ENCODE results near the gene BRSK2. TPM values are rescaled to one million over a fixed set of nuclear protein-coding genes. Genes with fewer than 3 reads are reported as not detected.

Gene BRSK2
- total RNA-seq, 6 experiments from 2014 or later, result 0.14 to 0.99 (median 0.47) TPM; not detected in 1

- H3K4me3 Mint-ChIP-seq, result no peak overlapping the region
- H3K9me3 Mint-ChIP-seq, result no peaks in the 10 kb centered on the region
- DNase-seq, result no peak
- no peak for TF ChIP-seq CTCF (IDR thresholded peaks at IDR 0.05)
- peaks cover 5% of the 10 kb centered on the region; the same call in 1 of the 2 replicates for H3K36me3 Mint-ChIP-seq (ENCODE audit: low read depth)
- H3K4me1 Mint-ChIP-seq (ENCODE audit: low read depth), result no peaks in the 10 kb centered on the region
- H3K27ac Mint-ChIP-seq, result no peak overlapping the region
- H3K27me3 Mint-ChIP-seq (ENCODE audit: insufficient read depth), result no peaks in the 10 kb centered on the region; the same call in 1 of the 2 replicates
Observed at GRCh38 chr11:1473011-1473628, 83.4 kb downstream of the BRSK2 start.

GRCh38 chr11:1473786-1474185, 84.1 kb downstream of the BRSK2 start:
- DNase-seq, result no peak
- no peaks in the 10 kb centered on the region for H3K9me3 Mint-ChIP-seq
- TF ChIP-seq CTCF (IDR thresholded peaks at IDR 0.05), result no peak
- H3K4me1 Mint-ChIP-seq (ENCODE audit: low read depth), result no peaks in the 10 kb centered on the region
- no peak overlapping the region for H3K4me3 Mint-ChIP-seq
- H3K36me3 Mint-ChIP-seq (ENCODE audit: low read depth), result peaks cover 5% of the 10 kb centered on the region; the same call in 1 of the 2 replicates
- H3K27me3 Mint-ChIP-seq (ENCODE audit: insufficient read depth), result no peaks in the 10 kb centered on the region; the same call in 1 of the 2 replicates
- no peak overlapping the region for H3K27ac Mint-ChIP-seq

- H3K4me1 Mint-ChIP-seq (ENCODE audit: low read depth), result no peaks in the 10 kb centered on the region
- H3K36me3 Mint-ChIP-seq (ENCODE audit: low read depth), result peaks cover 5% of the 10 kb centered on the region; the same call in 1 of the 2 replicates
- H3K4me3 Mint-ChIP-seq, result no peak overlapping the region
- H3K9me3 Mint-ChIP-seq, result no peaks in the 10 kb centered on the region
- no peaks in the 10 kb centered on the region; the same call in 1 of the 2 replicates for H3K27me3 Mint-ChIP-seq (ENCODE audit: insufficient read depth)
- H3K27ac Mint-ChIP-seq, result no peak overlapping the region
- TF ChIP-seq CTCF (IDR thresholded peaks at IDR 0.05), result no peak
- DNase-seq, result no peak
Observed at GRCh38 chr11:1475841-1476240, 86.1 kb downstream of the BRSK2 start.

GRCh38 chr11:1476940-1477736, 87.4 kb downstream of the BRSK2 start:
- no peak overlapping the region for H3K27ac Mint-ChIP-seq
- no peaks in the 10 kb centered on the region for H3K9me3 Mint-ChIP-seq
- H3K4me1 Mint-ChIP-seq (ENCODE audit: low read depth), result no peaks in the 10 kb centered on the region
- no peak overlapping the region for H3K4me3 Mint-ChIP-seq
- no peaks in the 10 kb centered on the region; the same call in 1 of the 2 replicates for H3K27me3 Mint-ChIP-seq (ENCODE audit: insufficient read depth)
- TF ChIP-seq CTCF (IDR thresholded peaks at IDR 0.05), result no peak
- no peak for DNase-seq
- peaks cover 5% of the 10 kb centered on the region; the same call in 1 of the 2 replicates for H3K36me3 Mint-ChIP-seq (ENCODE audit: low read depth)

DNA sequence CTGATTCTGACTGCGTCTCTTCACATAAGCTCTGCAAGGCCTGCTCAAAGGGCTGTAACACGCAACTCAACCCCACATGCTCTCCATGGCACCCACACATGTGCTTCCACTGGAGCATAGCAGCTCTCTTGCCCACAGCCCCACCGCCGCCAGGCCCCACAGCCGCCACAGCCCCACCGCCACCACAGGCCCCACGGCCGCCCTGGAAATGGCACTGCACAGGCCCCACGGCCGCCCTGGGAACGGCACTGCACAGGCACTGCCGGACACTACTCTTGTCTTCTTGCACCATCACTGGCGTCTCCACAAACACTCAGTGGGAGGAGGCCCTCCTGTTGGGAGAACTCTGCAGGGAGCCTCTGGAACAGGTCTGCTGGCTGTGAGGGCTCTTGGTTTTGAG, 88.3 kb downstream of the BRSK2 start:
- no peak for TF ChIP-seq CTCF (IDR thresholded peaks at IDR 0.05)
- H3K27ac Mint-ChIP-seq, result no peak overlapping the region
- H3K27me3 Mint-ChIP-seq (ENCODE audit: insufficient read depth), result no peaks in the 10 kb centered on the region; the same call in 1 of the 2 replicates
- no peaks in the 10 kb centered on the region for H3K9me3 Mint-ChIP-seq
- peaks cover 5% of the 10 kb centered on the region; the same call in 1 of the 2 replicates for H3K36me3 Mint-ChIP-seq (ENCODE audit: low read depth)
- no peak for DNase-seq
- H3K4me3 Mint-ChIP-seq, result no peak overlapping the region
- no peaks in the 10 kb centered on the region for H3K4me1 Mint-ChIP-seq (ENCODE audit: low read depth)
